ENCODE results near the gene RUNX3. TPM values are rescaled to one million over a fixed set of nuclear protein-coding genes. Genes with fewer than 3 reads are reported as not detected.

RUNX3 gene
- total and polyA plus RNA-seq, 2 donors (not counting 3 experiments of a cell fraction or from before 2014, with no cell fraction given) = not detected

GRCh38 chr1:24878775-24879742, 51.0 kb downstream of the RUNX3 start:
- Histone ChIP-seq H3K27me3 (ENCODE audit: control insufficient read depth in 2 of 2, insufficient read depth in 2 of 2, low read length in 2 of 2) (peaks cover 26 to 33% of the 10 kb centered on the region in 2 experiments), H3K9me3 (replicated peaks; ENCODE audit: control insufficient read depth, insufficient read depth, low read length) (no peaks in the 10 kb centered on the region), H3K4me3 (replicated peaks in 1 of 3; ENCODE audit: insufficient read depth in 1 of 3, low read depth in 1 of 3, low read length in 3 of 3) (no peak overlapping the region), H2AFZ (ENCODE audit: low read depth, low read length) (no peak overlapping the region), H3K27ac (ENCODE audit: insufficient read depth, low read depth, low read length) (no peak overlapping the region), H3K79me2 (ENCODE audit: control insufficient read depth, insufficient read depth, low read length) (no peaks in the 10 kb centered on the region), H3K4me1 (ENCODE audit: control insufficient read depth, extremely low read depth, insufficient read depth, low read length) (no peaks in the 10 kb centered on the region), H3K9me1 (replicated peaks; ENCODE audit: control insufficient read depth, extremely low read depth, insufficient read depth, low read length) (no peaks in the 10 kb centered on the region), H3K36me3 (ENCODE audit: control insufficient read depth in 2 of 2, extremely low read depth in 1 of 2, insufficient read depth in 2 of 2, low read length in 2 of 2) (no peaks in the 10 kb centered on the region), H3K4me2 (ENCODE audit: insufficient read depth, low read length) (no peak overlapping the region), H4K20me1 (replicated peaks; ENCODE audit: control insufficient read depth, extremely low read depth, insufficient read depth, low read length) (no peaks in the 10 kb centered on the region), H3K9ac (replicated peaks; ENCODE audit: extremely low read depth, insufficient read depth, low read length) (no peak overlapping the region)
- no TSS peak for BruUV-seq (replicated peaks)
- CTCF ChIA-PET = no interaction called here
- intact Hi-C loops (cut with micrococcal nuclease) = no loop called here
- POLR2A ChIA-PET = no interaction called here
- TF ChIP-seq CTCF (IDR thresholded peaks at IDR 0.05; ENCODE audit: extremely low read depth in 1 of 2, insufficient read depth in 1 of 2, low read depth in 1 of 2, low read length in 2 of 2) (no peak), POLR2AphosphoS5 (IDR thresholded peaks at IDR 0.05; ENCODE audit: insufficient read depth, low read depth, low read length) (no peak), GATA2 (IDR thresholded peaks at IDR 0.05; ENCODE audit: insufficient read depth, insufficient read length, low read depth, low read length) (no peak), MYC (IDR thresholded peaks at IDR 0.05; ENCODE audit: low read depth, low read length) (no peak), EZH2 (IDR thresholded peaks at IDR 0.05; ENCODE audit: borderline replicate concordance, low read depth, low read length, severe bottlenecking) (no peak)
- DNase-seq (ENCODE audit: low read depth, low spot score) (no peak), FAIRE-seq (no peak)
- dilution Hi-C loops (cut with MboI; ENCODE audit: extremely low pct_ligation_motif_present, low sequenced_read_pairs) = no loop called here
